Endothelial cell of umbilical vein (primary cell): Measurements from ENCODE around the gene MTRR.

Source experiments
- CTCF ChIP-seq, 2 donors: IDR thresholded peaks; 1 replicate in 1 of 2; 2 replicates in 1 of 2; pipeline ENCODE4 v1.5.1; 2011; ENCODE audit warnings: low read length in 2 of 2, mild to moderate bottlenecking in 2 of 2, moderate library complexity in 2 of 2, control low read depth in 1 of 2, inconsistent platforms in 1 of 2, low read depth in 1 of 2; ENCODE audit not compliant: insufficient read depth in 1 of 2; ENCODE audit errors: extremely low read depth in 1 of 2
- EZH2 ChIP-seq: IDR thresholded peaks from 2 replicates; pipeline ENCODE4 v1.6.1; 2012; ENCODE audit warnings: borderline replicate concordance, low read depth, mild to moderate bottlenecking, moderate library complexity, low read length, inconsistent platforms; ENCODE audit not compliant: severe bottlenecking
- FOS ChIP-seq: IDR thresholded peaks from 2 replicates; pipeline ENCODE4 v1.6.1; 2011; ENCODE audit warnings: mild to moderate bottlenecking, low read length, moderate library complexity, borderline replicate concordance; ENCODE audit not compliant: insufficient read depth
- JUN ChIP-seq: IDR thresholded peaks from 2 replicates; pipeline ENCODE4 v1.6.1; 2011; ENCODE audit warnings: borderline replicate concordance, low read depth; ENCODE audit not compliant: insufficient read length, insufficient read depth
- MAX ChIP-seq: IDR thresholded peaks from 2 replicates; pipeline ENCODE4 v1.6.1; 2011; ENCODE audit not compliant: insufficient read depth, insufficient read length
- MYC ChIP-seq: IDR thresholded peaks from one replicate; pipeline ENCODE4 v1.6.1; 2011; ENCODE audit warnings: mild to moderate bottlenecking, low read depth, low read length
- POLR2A ChIP-seq: IDR thresholded peaks from 2 replicates; pipeline ENCODE4 v1.6.1; 2012; ENCODE audit warnings: low read depth, mild to moderate bottlenecking, control low read depth, low read length

- TF ChIP-seq CTCF (IDR thresholded peaks at IDR 0.05; ENCODE audit: extremely low read depth in 1 of 2, insufficient read depth in 1 of 2, low read depth in 1 of 2, low read length in 2 of 2) (no peak), EZH2 (no peak), FOS (no peak), POLR2A (no peak), JUN (no peak), MYC (no peak), MAX (no peak)
Observed at GRCh38 chr5:7878381-7878873, 9.5 kb downstream of the MTRR start.
